Subcutaneous adipose tissue (tissue), 4 donors: ENCODE results near the gene HS6ST3. TPM values are rescaled to one million over a fixed set of nuclear protein-coding genes. Genes with fewer than 3 reads are reported as not detected.

Experiments used
- total RNA-seq, 4 donors: library from RNA; depleted of rRNA; stranded (reverse); fragments of >200 nt; gene quantifications; one replicate each; pipeline ENCODE4 v1.1.0, GENCODE V29; 2016
- TF ChIP-seq, protein P1 (sequence below): fragments of 450-650 bp; IDR thresholded peaks from one replicate; pipeline ENCODE4 v1.5.1; 2016; ENCODE audit warnings: low read depth, mild to moderate bottlenecking, control low read depth, antibody characterized with exemption, moderate library complexity

The HS6ST3 gene
- total RNA-seq, 4 donors from 2014 or later = 0.33 to 1.3 (median 0.99) TPM

DNA sequence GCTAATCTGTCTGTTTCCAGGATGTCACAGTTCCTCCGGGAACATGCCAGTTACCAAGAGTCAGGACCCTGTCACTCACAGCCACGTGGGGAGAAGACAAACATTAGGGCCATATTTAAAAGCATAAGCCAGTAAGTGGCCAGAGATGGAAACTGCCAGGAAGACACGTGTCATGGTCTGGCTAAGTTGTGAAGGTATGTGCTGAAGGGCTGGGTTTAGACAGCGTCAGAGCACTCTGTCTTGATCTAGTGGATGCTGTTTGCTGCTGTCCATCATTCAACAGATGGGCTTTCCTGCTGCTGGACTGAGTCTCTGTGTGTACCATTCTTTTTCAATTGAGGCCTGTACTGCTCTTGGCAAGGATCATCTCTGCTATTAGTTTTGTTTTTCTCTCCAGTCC is 128.6 kb downstream of the HS6ST3 start:
- TF ChIP-seq, protein P1, sequence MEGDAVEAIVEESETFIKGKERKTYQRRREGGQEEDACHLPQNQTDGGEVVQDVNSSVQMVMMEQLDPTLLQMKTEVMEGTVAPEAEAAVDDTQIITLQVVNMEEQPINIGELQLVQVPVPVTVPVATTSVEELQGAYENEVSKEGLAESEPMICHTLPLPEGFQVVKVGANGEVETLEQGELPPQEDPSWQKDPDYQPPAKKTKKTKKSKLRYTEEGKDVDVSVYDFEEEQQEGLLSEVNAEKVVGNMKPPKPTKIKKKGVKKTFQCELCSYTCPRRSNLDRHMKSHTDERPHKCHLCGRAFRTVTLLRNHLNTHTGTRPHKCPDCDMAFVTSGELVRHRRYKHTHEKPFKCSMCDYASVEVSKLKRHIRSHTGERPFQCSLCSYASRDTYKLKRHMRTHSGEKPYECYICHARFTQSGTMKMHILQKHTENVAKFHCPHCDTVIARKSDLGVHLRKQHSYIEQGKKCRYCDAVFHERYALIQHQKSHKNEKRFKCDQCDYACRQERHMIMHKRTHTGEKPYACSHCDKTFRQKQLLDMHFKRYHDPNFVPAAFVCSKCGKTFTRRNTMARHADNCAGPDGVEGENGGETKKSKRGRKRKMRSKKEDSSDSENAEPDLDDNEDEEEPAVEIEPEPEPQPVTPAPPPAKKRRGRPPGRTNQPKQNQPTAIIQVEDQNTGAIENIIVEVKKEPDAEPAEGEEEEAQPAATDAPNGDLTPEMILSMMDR = no peak

DNA sequence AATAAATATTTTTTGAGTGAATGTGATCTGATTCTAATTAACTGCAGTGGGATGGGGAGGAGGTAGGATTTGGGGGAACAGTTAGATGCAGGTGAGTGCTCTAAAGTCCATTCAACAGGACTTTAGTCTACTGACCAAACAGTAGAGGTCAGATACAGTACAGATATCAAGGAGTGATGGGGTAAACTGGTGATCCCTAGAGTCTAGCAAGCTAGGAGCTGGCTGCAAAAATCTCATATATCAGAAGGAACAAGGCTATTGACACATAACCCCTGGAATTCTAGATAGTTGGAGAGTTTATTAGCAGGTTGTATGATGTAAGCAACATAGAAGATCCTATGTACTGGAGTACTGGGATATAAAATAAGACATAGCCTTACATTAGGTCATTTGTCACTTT is 131.6 kb downstream of the HS6ST3 start:
- TF ChIP-seq, protein P1 = no peak

DNA sequence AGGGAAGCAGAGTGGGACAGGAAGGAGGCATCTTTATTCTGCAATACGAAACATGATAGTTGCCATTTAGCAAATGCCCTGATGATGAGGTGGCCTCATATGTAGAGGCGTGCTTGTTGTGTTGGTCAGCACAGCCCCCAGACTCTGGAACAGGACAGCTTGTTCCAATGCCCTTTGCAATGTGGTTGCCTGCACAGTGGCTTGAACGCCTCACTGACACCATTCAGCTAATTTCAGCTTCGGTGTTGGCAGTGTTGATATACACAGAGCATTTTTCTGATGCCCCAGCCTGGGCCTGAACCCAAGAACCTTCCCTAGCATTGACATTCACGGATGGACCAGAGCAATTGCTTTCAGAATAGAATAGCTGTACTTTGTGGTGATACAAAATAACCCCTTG is 133.3 kb downstream of the HS6ST3 start:
- TF ChIP-seq, protein P1 = no peak

DNA sequence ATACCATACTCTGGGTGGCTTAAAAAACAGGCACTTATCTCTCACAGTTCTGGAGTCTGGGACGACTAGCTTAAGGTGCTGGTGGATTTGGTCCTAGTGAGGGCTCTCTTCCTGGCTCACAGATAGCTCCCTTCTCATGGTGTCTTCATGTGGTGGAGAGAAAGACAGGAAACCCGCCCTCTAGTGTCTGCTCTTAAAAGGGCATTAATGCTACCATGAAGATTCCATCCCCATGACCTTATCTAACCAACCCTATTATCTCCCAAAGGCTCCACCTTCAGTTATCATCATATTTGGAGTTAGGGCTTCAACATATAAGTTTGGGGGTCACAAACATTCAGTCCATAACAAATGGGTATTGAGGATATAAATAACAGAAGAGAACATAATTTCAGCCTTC is 139.4 kb downstream of the HS6ST3 start:
- TF ChIP-seq, protein P1 = no peak

DNA sequence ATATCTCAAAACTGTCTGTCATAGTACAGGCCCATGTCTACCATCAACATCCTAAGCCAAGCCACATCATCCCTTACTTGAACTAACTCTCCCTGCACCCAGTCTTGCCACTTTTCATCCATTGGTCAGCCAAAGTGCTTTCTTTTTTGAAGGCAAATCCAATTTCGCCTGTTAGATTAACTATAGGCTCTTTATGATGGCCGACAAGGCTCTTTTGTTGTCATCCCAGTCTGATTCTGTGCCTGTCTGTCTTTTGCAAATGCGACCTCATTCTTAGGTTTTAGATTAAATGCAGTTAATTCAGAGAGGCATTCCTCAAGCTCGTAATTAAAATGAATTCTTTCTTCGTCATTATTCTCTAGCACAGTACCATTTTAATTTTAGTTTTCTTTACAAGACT is 148.3 kb downstream of the HS6ST3 start:
- TF ChIP-seq, protein P1 = no peak

DNA sequence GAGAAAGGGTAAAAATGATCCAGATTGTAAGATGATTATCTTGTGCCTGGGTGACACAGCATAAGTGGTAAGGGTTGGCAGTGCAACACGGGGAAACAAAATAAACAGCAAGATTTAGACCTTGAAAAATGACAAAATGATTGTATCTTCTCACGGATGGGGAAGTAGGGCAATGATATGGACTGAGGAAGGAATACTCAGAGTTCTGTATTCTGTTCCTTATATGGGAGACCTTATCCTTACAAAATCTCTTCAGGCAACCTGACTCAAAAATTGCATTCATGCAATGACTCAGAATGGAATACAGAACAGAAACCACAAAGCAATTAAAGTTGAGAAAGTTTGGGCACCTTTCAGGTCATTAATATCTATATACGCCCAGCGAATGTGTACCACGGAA is 149.0 kb downstream of the HS6ST3 start:
- TF ChIP-seq, protein P1 = no peak

DNA sequence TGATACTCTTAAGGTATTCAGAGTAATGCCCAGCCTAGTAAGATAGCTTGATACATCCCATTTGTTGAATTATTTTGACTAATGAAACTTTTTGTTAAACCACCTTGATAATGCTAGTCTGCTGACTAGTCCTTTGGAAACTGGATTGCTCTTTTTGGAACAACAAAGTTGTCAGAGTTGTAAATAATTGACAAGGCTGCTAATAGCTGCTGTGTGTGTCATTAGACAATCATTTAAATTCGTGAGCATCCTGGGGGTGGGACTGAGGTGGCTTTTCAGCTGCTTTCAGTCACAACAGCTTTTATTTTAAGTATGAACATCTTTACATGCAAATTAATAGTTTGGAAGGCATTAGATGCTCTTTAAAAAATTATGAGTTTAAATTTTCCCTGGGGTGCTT is 153.5 kb downstream of the HS6ST3 start:
- TF ChIP-seq, protein P1 = no peak
